Thoracic aorta (tissue), 2 donors: ENCODE results near the gene PDE6H. TPM values are rescaled to one million over a fixed set of nuclear protein-coding genes. Genes with fewer than 3 reads are reported as not detected.

Experiments
- ATAC-seq: fragments of 150-250 bp; one replicate; pipeline ENCODE4 v1.8.0; 2017; ENCODE audit warnings: low read depth; ENCODE audit not compliant: insufficient number of reproducible peaks, low FRiP score
- DNase-seq: peaks from one replicate; pipeline ENCODE4 v3.0.0-alpha.2; 2020; ENCODE audit warnings: low spot score
- H3K27ac ChIP-seq, 2 donors: fragments of 200-600 bp; sonication (generic); 1 replicate in 1 of 2; 2 replicates in 1 of 2; pipeline ENCODE4 v1.5.1; 2016; ENCODE audit warnings: mild to moderate bottlenecking in 2 of 2, moderate library complexity in 2 of 2
- H3K27me3 ChIP-seq: fragments of 200-600 bp; sonication (generic); replicated peaks from 2 replicates; pipeline ENCODE4 v1.6.0; 2016; ENCODE audit warnings: mild to moderate bottlenecking; ENCODE audit not compliant: insufficient read depth
- H3K36me3 ChIP-seq: fragments of 200-600 bp; sonication (generic); one replicate; pipeline ENCODE4 v1.5.1; 2016
- H3K4me1 ChIP-seq, 2 donors: fragments of 200-600 bp; sonication (generic); 1 replicate in 1 of 2; 2 replicates in 1 of 2; pipeline versions ENCODE4 v1.5.1 to v1.6.0; 2016; ENCODE audit warnings: low read depth in 2 of 2, mild to moderate bottlenecking in 1 of 2; ENCODE audit not compliant: control insufficient read depth in 1 of 2
- H3K4me3 ChIP-seq: fragments of 200-600 bp; sonication (generic); 2 replicates; pipeline ENCODE4 v1.5.1; 2016; ENCODE audit warnings: mild to moderate bottlenecking
- H3K9me3 ChIP-seq: fragments of 200-600 bp; sonication (generic); 2 replicates; pipeline ENCODE4 v1.5.1; 2016
- CTCF ChIP-seq: fragments of 200-600 bp; sonication (generic); IDR thresholded peaks from one replicate; pipeline ENCODE4 v1.5.1; 2019; ENCODE audit warnings: antibody characterized with exemption
- total RNA-seq, 2 donors: library from RNA; depleted of rRNA; stranded (reverse); fragments of >200 nt; gene quantifications; one replicate each; pipeline versions ENCODE4 v1.1.0 to v1.2.3, GENCODE V29; 2016

Gene PDE6H
- total RNA-seq, 2 donors from 2014 or later: not detected

- no peak for TF ChIP-seq CTCF
- Histone ChIP-seq H3K27ac (peak overlapping the region; percentile 9 to 83), H3K36me3 (no peaks in the 10 kb centered on the region), H3K27me3 (no peaks in the 10 kb centered on the region), H3K9me3 (no peaks in the 10 kb centered on the region), H3K4me3 (no peak overlapping the region), H3K4me1 (peaks cover 34 to 73% of the 10 kb centered on the region in 2 donors)
- ATAC-seq: no peak
- no peak for DNase-seq
These were observed 22.4 kb upstream of the PDE6H start for GRCh38 chr12:14950421-14950820.

- H3K9me3 ChIP-seq: no peaks in the 10 kb centered on the region
- H3K4me3 ChIP-seq: no peak overlapping the region
- no peaks in the 10 kb centered on the region for H3K27me3 ChIP-seq
- ATAC-seq (no peak), DNase-seq (no peak)
- no peak for TF ChIP-seq CTCF
- no peaks in the 10 kb centered on the region for H3K36me3 ChIP-seq
- peaks cover 34 to 70% of the 10 kb centered on the region in 2 donors for H3K4me1 ChIP-seq
- peak overlapping the region; percentile 66 to 83 for H3K27ac ChIP-seq
These were observed 21.7 kb upstream of the PDE6H start for GRCh38 chr12:14950982-14951746.

- Histone ChIP-seq H3K36me3 (no peaks in the 10 kb centered on the region), H3K27me3 (no peaks in the 10 kb centered on the region), H3K4me3 (no peak overlapping the region), H3K4me1 (peaks cover 38 to 70% of the 10 kb centered on the region in 2 donors), H3K9me3 (no peaks in the 10 kb centered on the region), H3K27ac (peak overlapping the region; percentile 66 to 83)
- ATAC-seq (no peak), DNase-seq (no peak)
- no peak for TF ChIP-seq CTCF
These were observed 21.0 kb upstream of the PDE6H start for GRCh38 chr12:14951851-14952250.

GRCh38 chr12:14952299-14952921, 20.4 kb upstream of the PDE6H start:
- Histone ChIP-seq H3K4me3 (no peak overlapping the region), H3K9me3 (no peaks in the 10 kb centered on the region), H3K4me1 (peaks cover 39 to 70% of the 10 kb centered on the region in 2 donors), H3K27me3 (no peaks in the 10 kb centered on the region), H3K27ac (peak overlapping the region; percentile 66 to 83), H3K36me3 (no peaks in the 10 kb centered on the region)
- ATAC-seq (peak; percentile 77), DNase-seq (no peak)
- TF ChIP-seq CTCF: no peak

- H3K36me3 ChIP-seq: no peaks in the 10 kb centered on the region
- H3K9me3 ChIP-seq: no peaks in the 10 kb centered on the region
- H3K4me1 ChIP-seq: peaks cover 40 to 71% of the 10 kb centered on the region in 2 donors
- H3K27ac ChIP-seq: peak overlapping the region in 1 of 2 donors; percentile 83
- no peaks in the 10 kb centered on the region for H3K27me3 ChIP-seq
- no peak for DNase-seq
- TF ChIP-seq CTCF: no peak
- no peak overlapping the region for H3K4me3 ChIP-seq
- no peak for ATAC-seq
These were observed 19.1 kb upstream of the PDE6H start for GRCh38 chr12:14953752-14954151.
